H9 (cell line): ENCODE data around the gene RAB30. TPM values are rescaled to one million over a fixed set of nuclear protein-coding genes. Genes with fewer than 3 reads are reported as not detected.
"Not testable (repeated sequence)": the region's sequence is repeated elsewhere in the genome, so short reads cannot be mapped to it uniquely, and the experiment has no call there.

Experiments used
- DNase-seq: peaks from one replicate; pipeline ENCODE4 v3.0.0-alpha.2; 2017
- H2AFZ ChIP-seq: one replicate; pipeline ENCODE4 v1.6.1; 2013; ENCODE audit warnings: mild to moderate bottlenecking, low read length, control low read depth, moderate library complexity
- H2AK5ac ChIP-seq: 2 replicates; pipeline ENCODE4 v1.6.1; 2013; ENCODE audit warnings: low read length, control low read depth, mixed read lengths; ENCODE audit not compliant: insufficient read length
- H2BK120ac ChIP-seq: one replicate; pipeline ENCODE4 v1.6.1; 2013; ENCODE audit warnings: low read depth, mild to moderate bottlenecking, low read length, control low read depth, inconsistent platforms; ENCODE audit not compliant: poor library complexity, severe bottlenecking
- H2BK12ac ChIP-seq: 2 replicates; pipeline ENCODE4 v1.6.1; 2013; ENCODE audit warnings: low read length, control low read depth, mixed read lengths, low read depth; ENCODE audit not compliant: insufficient read length
- H2BK15ac ChIP-seq: 2 replicates; pipeline ENCODE4 v1.6.1; 2013; ENCODE audit warnings: low read depth, low read length, control low read depth
- H2BK20ac ChIP-seq: one replicate; pipeline ENCODE4 v1.6.1; 2013; ENCODE audit warnings: low read depth, mild to moderate bottlenecking, low read length, control low read depth, inconsistent platforms; ENCODE audit not compliant: poor library complexity, severe bottlenecking
- H2BK5ac ChIP-seq: 2 replicates; pipeline ENCODE4 v1.6.1; 2013; ENCODE audit warnings: low read length, control low read depth, mixed read lengths; ENCODE audit not compliant: insufficient read length
- H3K14ac ChIP-seq: 2 replicates; pipeline ENCODE4 v1.6.1; 2013; ENCODE audit warnings: low read length, control low read depth; ENCODE audit not compliant: insufficient read depth
- H3K18ac ChIP-seq: 2 replicates; pipeline ENCODE4 v1.6.1; 2013; ENCODE audit warnings: low read depth, mild to moderate bottlenecking, mixed read lengths, low read length, control low read depth; ENCODE audit not compliant: insufficient read length
- H3K23ac ChIP-seq: 2 replicates; pipeline ENCODE4 v1.6.1; 2013; ENCODE audit warnings: low read length, control low read depth, mixed read lengths, low read depth; ENCODE audit not compliant: insufficient read length
- H3K23me2 ChIP-seq: 2 replicates; pipeline ENCODE4 v1.6.1; 2013; ENCODE audit warnings: low read depth, mild to moderate bottlenecking, mixed read lengths, low read length, control low read depth; ENCODE audit not compliant: insufficient read length, poor library complexity, severe bottlenecking
- H3K27ac ChIP-seq: 2 replicates; pipeline ENCODE4 v1.5.1; 2013; ENCODE audit warnings: low read length, control low read depth, mixed read lengths, low read depth; ENCODE audit not compliant: insufficient read length
- H3K27me3 ChIP-seq: 2 replicates; pipeline ENCODE4 v1.6.1; 2013; ENCODE audit warnings: low read length, control low read depth, inconsistent platforms; ENCODE audit not compliant: insufficient read depth
- H3K4ac ChIP-seq: 2 replicates; pipeline ENCODE4 v1.6.1; 2013; ENCODE audit warnings: low read depth, mild to moderate bottlenecking, control low read depth, inconsistent platforms, low read length, moderate library complexity
- H3K4me1 ChIP-seq: 2 replicates; pipeline ENCODE4 v1.6.1; 2013; ENCODE audit warnings: low read length, control low read depth, inconsistent platforms; ENCODE audit not compliant: insufficient read depth
- H3K4me2 ChIP-seq: 2 replicates; pipeline ENCODE4 v1.6.1; 2013; ENCODE audit warnings: low read length, control low read depth, mixed read lengths; ENCODE audit not compliant: insufficient read length, insufficient read depth
- H3K56ac ChIP-seq: 2 replicates; pipeline ENCODE4 v1.6.1; 2013; ENCODE audit warnings: low read depth, mild to moderate bottlenecking, mixed read lengths, low read length, control low read depth; ENCODE audit not compliant: insufficient read length
- H3K79me1 ChIP-seq: 2 replicates; pipeline ENCODE4 v1.6.1; 2013; ENCODE audit warnings: low read depth, mild to moderate bottlenecking, moderate library complexity, low read length, control low read depth, inconsistent platforms; ENCODE audit not compliant: insufficient read depth, poor library complexity, severe bottlenecking
- H3K79me2 ChIP-seq: 2 replicates; pipeline ENCODE4 v1.6.1; 2013; ENCODE audit warnings: low read length, control low read depth, inconsistent platforms; ENCODE audit not compliant: insufficient read depth
- H3K9ac ChIP-seq: 2 replicates; pipeline ENCODE4 v1.6.1; 2013; ENCODE audit warnings: low read length, control low read depth, mixed read lengths; ENCODE audit not compliant: insufficient read length; ENCODE audit errors: extremely low read depth
- H3K9me3 ChIP-seq: one replicate; pipeline ENCODE4 v1.6.1; 2013; ENCODE audit warnings: low read depth, low read length, inconsistent platforms; ENCODE audit not compliant: control insufficient read depth
- H3T11ph ChIP-seq: one replicate; pipeline ENCODE4 v1.6.1; 2013; ENCODE audit warnings: mild to moderate bottlenecking, low read length, control low read depth, inconsistent platforms
- H4K20me1 ChIP-seq: one replicate; pipeline ENCODE4 v1.6.1; 2013; ENCODE audit not compliant: control insufficient read depth, insufficient read length, insufficient read depth
- H4K5ac ChIP-seq: 2 replicates; pipeline ENCODE4 v1.6.1; 2013; ENCODE audit warnings: low read depth, mild to moderate bottlenecking, mixed read lengths, low read length, control low read depth; ENCODE audit not compliant: insufficient read length
- H4K8ac ChIP-seq: replicated peaks from 2 replicates; pipeline ENCODE4 v1.6.1; 2013; ENCODE audit warnings: low read length, control low read depth, mixed read lengths, low read depth; ENCODE audit not compliant: insufficient read length
- H4K91ac ChIP-seq: 2 replicates; pipeline ENCODE4 v1.6.1; 2013; ENCODE audit warnings: low read depth, mild to moderate bottlenecking, moderate library complexity, mixed read lengths, low read length, control low read depth; ENCODE audit not compliant: insufficient read length
- H3K27ac Mint-ChIP-seq, 3 experiments: 2 replicates in 2 of 3; 3 replicates in 1 of 3; pipeline ENCODE4 v1.8.0; 2020 to 2021; ENCODE audit warnings: mixed read lengths in 3 of 3, mild to moderate bottlenecking in 1 of 3, moderate library complexity in 1 of 3
- H3K27me3 Mint-ChIP-seq: 2 replicates; pipeline ENCODE4 v1.8.0; 2021; ENCODE audit warnings: low read depth, mild to moderate bottlenecking, moderate library complexity, mixed read lengths
- H3K36me3 Mint-ChIP-seq, 3 experiments: 2 replicates in 2 of 3; 3 replicates in 1 of 3; pipeline ENCODE4 v1.8.0; 2020 to 2021; ENCODE audit warnings: low read depth in 3 of 3, mixed read lengths in 3 of 3; ENCODE audit not compliant: insufficient read depth in 1 of 3
- H3K4me1 Mint-ChIP-seq, 2 experiments: 2 replicates each; pipeline ENCODE4 v1.8.0; 2020; ENCODE audit warnings: mixed read lengths in 2 of 2
- H3K4me3 Mint-ChIP-seq, 2 experiments: 2 replicates in 1 of 2; 3 replicates in 1 of 2; pipeline ENCODE4 v1.8.0; 2020 to 2021; ENCODE audit warnings: mild to moderate bottlenecking in 2 of 2, mixed read lengths in 2 of 2, moderate library complexity in 1 of 2
- H3K9me3 Mint-ChIP-seq, 2 experiments: 2 replicates in 1 of 2; 3 replicates in 1 of 2; pipeline ENCODE4 v1.8.0; 2020; ENCODE audit warnings: mild to moderate bottlenecking in 2 of 2, mixed read lengths in 2 of 2, moderate library complexity in 1 of 2
- WGBS: extraction: QIAGEN DNeasy Blood & Tissue Kit; methylation state at CpG from one replicate; pipeline ENCODE4 v1.1.7; 2013; ENCODE audit warnings: missing lambda C conversion rate, low lambda C conversion rate, mixed read lengths; ENCODE audit not compliant: insufficient read length; ENCODE audit errors: extremely low coverage; 5-methylcytosine and 5-hydroxymethylcytosine counted together
- total RNA-seq: library from RNA; stranded (reverse); gene quantifications from 2 replicates; pipeline ENCODE4 v1.2.1, GENCODE V29; 2021
- TF ChIP-seq, protein P1 (sequence below): fragments of 200-600 bp; sonication (generic); conservative IDR thresholded peaks from 3 replicates; pipeline ENCODE4 v1.8.0; 2021; ENCODE audit warnings: antibody characterized with exemption, mild to moderate bottlenecking

The RAB30 gene
- total RNA-seq, 1 experiment from 2014 or later, result 4.8 TPM

DNA sequence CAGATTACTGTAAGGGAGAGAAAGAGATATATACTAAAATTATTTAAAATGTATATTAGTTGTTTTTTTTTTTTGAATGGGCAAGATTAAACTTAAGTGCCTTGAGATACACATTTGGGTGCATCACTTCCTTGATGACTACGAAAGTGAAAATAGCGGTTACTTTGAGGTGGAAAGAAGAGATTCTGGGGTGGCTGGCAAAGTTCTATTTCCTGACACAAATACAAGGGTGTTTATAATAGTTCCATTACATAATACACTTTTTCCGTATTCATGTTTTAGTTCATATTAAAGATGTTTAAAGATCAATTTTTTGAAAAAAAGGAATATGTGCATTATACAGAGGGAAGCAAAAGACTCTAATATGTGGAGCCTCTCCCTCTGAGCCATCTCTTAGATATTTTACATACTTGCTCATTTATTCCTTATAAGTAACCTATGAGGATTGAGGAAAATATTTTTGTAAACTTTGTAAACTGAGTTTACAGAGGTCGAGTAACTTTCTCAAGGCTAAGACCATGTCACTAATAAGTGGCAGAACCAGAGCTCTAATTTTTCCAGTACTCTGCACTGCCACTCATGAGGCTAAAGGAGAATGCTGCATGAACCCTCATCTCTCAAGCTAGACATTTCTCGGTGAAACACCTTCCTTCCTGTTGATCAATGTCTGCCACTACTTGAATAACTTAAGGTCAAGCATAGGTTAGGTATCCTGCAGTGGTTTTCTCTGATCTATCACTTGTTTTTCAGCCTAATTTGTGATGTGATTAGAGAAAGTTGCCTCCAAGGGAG lies 111.5 kb downstream of the RAB30 start:
- WGBS, result no CpG with 5 or more reads among the region's 5 CpGs
- H3K23me2 ChIP-seq, result no peaks in the 10 kb centered on the region
- H4K8ac ChIP-seq, result no peak overlapping the region
- no peak overlapping the region for H2BK15ac ChIP-seq
- no peak overlapping the region for H3T11ph ChIP-seq
- H2AFZ ChIP-seq, result no peak overlapping the region
- H3K9me3 ChIP-seq, result no peaks in the 10 kb centered on the region
- H3K14ac ChIP-seq, result no peak overlapping the region
- no peaks in the 10 kb centered on the region for H3K79me1 ChIP-seq
- DNase-seq, result no peak
- H3K4me2 ChIP-seq, result no peak overlapping the region
- H3K4me1 ChIP-seq, result no peaks in the 10 kb centered on the region; the same call in 1 of the 2 replicates
- H3K4me3 Mint-ChIP-seq, result no peak overlapping the region
- H4K20me1 ChIP-seq, result no peaks in the 10 kb centered on the region
- H3K4ac ChIP-seq, result no peak overlapping the region
- no peak overlapping the region for H3K27ac Mint-ChIP-seq
- no peaks in the 10 kb centered on the region for H3K27me3 Mint-ChIP-seq
- peaks cover 12 to 13% of the 10 kb centered on the region in 2 experiments for H3K4me1 Mint-ChIP-seq
- no peak overlapping the region for H2AK5ac ChIP-seq
- no peak overlapping the region for H3K27ac ChIP-seq
- peaks cover 0 to 4% (median 3%) of the 10 kb centered on the region in 3 experiments; a peak in 3 of 7 replicates for H3K36me3 Mint-ChIP-seq
- H2BK12ac ChIP-seq, result no peak overlapping the region
- H2BK20ac ChIP-seq, result no peak overlapping the region
- no peak overlapping the region for H3K18ac ChIP-seq
- no peaks in the 10 kb centered on the region for H3K27me3 ChIP-seq
- TF ChIP-seq, protein P1, sequence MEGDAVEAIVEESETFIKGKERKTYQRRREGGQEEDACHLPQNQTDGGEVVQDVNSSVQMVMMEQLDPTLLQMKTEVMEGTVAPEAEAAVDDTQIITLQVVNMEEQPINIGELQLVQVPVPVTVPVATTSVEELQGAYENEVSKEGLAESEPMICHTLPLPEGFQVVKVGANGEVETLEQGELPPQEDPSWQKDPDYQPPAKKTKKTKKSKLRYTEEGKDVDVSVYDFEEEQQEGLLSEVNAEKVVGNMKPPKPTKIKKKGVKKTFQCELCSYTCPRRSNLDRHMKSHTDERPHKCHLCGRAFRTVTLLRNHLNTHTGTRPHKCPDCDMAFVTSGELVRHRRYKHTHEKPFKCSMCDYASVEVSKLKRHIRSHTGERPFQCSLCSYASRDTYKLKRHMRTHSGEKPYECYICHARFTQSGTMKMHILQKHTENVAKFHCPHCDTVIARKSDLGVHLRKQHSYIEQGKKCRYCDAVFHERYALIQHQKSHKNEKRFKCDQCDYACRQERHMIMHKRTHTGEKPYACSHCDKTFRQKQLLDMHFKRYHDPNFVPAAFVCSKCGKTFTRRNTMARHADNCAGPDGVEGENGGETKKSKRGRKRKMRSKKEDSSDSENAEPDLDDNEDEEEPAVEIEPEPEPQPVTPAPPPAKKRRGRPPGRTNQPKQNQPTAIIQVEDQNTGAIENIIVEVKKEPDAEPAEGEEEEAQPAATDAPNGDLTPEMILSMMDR, result no peak
- H3K79me2 ChIP-seq, result no peaks in the 10 kb centered on the region
- no peak overlapping the region for H2BK120ac ChIP-seq
- no peak overlapping the region for H3K23ac ChIP-seq
- peaks cover 0 to 4% of the 10 kb centered on the region in 2 experiments; a peak in 1 of 5 replicates for H3K9me3 Mint-ChIP-seq
- no peak overlapping the region for H4K5ac ChIP-seq
- H3K56ac ChIP-seq, result no peak overlapping the region
- no peak overlapping the region for H4K91ac ChIP-seq
- no peak overlapping the region for H3K9ac ChIP-seq
- no peak overlapping the region for H2BK5ac ChIP-seq

DNA sequence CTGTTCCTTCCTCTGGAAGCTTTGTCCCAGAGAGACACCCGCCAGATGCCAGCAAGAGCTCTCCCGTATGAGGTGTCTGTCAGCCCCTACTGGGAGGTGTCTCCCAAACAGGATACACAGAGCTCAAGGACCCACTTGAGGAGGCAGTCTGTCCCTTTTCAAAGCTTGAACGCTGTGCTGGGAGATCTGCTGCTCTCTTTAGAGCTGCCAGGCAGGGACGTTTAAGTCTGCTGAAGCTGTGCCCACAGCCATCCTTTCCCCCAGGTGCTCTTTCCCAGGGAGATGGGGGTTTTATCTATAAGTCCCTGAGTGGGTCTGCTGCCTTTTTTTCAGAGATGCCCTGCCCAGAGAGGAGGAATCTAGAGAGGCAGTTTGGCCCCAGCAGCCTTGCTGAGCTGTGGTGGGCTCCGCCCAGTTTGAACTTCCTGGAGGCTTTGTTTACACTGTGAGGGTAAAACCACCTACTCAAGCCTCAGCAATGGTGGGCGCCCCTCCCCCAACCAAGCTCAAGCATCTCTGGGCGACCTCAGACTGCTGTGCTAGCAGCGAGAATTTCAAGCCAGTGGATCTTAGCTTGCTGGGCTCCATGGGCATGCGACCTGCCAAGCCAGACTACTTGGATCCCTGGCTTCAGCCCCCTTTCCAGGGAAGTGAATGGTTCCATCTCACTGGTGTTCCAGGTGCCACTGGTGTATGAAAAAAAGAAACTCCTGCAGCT lies 115.8 kb downstream of the RAB30 start:
- H4K5ac ChIP-seq, H3K56ac ChIP-seq, H4K91ac ChIP-seq, H2BK15ac ChIP-seq, H3K27me3 ChIP-seq, H2BK120ac ChIP-seq, H3K23ac ChIP-seq, H3K23me2 ChIP-seq, H3K27ac ChIP-seq, H3K4me1 ChIP-seq, H2BK12ac ChIP-seq, H4K8ac ChIP-seq, H3K4ac ChIP-seq, H3K4me2 ChIP-seq, H3K79me1 ChIP-seq, H3K79me2 ChIP-seq, H3K9ac ChIP-seq, H3K9me3 ChIP-seq, H3T11ph ChIP-seq, H2BK20ac ChIP-seq, H2AK5ac ChIP-seq, H4K20me1 ChIP-seq, H3K4me3 Mint-ChIP-seq, H2BK5ac ChIP-seq, H3K27me3 Mint-ChIP-seq: not testable (repeated sequence)
- peaks cover 0 to 16% (median 4%) of the 10 kb centered on the region in 3 experiments; a peak in 5 of 7 replicates for H3K36me3 Mint-ChIP-seq
- peaks cover 12 to 13% of the 10 kb centered on the region in 2 experiments for H3K4me1 Mint-ChIP-seq
- DNase-seq, result peak; percentile 73
- peak overlapping the region in 2 of 3 experiments; percentile 40 to 81; a peak in 2 of 7 replicates for H3K27ac Mint-ChIP-seq
- H3K9me3 Mint-ChIP-seq, result peaks cover 16 to 20% of the 10 kb centered on the region in 2 experiments
- Histone ChIP-seq H3K18ac (peak overlapping the region; percentile 87), H2AFZ (peak overlapping the region; percentile 93), H3K14ac (peak overlapping the region; percentile 82)
- no CpG with 5 or more reads among the region's 9 CpGs for WGBS
